Measurements from ENCODE around the gene IGHMBP2.

DNA sequence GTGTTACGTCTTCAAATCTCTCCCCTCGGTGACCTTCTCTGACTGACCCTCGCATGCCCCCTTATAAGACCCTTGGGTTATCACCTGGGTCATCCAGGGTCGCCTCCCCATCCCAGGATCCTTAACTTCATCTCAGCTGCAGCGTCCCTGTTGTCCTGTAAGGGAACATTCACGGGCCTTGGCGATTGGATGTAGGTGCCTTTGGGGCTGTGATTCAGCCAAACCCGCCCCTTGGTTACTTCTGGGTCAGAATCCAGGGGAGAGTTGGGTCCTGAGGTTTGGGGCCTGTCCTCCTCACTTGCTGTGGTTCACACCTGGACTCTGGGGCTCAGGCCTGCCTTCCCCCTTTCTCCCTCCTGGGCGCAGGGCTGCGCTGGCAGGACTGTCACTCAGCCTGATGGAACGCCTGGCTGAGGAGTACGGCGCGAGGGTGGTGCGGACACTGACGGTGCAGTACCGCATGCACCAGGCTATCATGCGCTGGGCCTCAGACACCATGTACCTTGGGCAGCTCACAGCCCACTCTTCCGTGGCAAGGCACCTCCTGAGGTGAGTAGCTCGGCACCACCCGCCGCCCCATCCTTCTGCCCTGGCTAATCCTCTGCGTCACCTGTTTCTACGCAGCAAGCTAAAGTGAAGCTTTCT is 29.4 kb downstream of the IGHMBP2 start:
- no peak for TF ChIP-seq POLR2A (IDR thresholded peaks at IDR 0.05)
- TF ChIP-seq, protein P1, sequence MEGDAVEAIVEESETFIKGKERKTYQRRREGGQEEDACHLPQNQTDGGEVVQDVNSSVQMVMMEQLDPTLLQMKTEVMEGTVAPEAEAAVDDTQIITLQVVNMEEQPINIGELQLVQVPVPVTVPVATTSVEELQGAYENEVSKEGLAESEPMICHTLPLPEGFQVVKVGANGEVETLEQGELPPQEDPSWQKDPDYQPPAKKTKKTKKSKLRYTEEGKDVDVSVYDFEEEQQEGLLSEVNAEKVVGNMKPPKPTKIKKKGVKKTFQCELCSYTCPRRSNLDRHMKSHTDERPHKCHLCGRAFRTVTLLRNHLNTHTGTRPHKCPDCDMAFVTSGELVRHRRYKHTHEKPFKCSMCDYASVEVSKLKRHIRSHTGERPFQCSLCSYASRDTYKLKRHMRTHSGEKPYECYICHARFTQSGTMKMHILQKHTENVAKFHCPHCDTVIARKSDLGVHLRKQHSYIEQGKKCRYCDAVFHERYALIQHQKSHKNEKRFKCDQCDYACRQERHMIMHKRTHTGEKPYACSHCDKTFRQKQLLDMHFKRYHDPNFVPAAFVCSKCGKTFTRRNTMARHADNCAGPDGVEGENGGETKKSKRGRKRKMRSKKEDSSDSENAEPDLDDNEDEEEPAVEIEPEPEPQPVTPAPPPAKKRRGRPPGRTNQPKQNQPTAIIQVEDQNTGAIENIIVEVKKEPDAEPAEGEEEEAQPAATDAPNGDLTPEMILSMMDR (IDR thresholded peaks at IDR 0.05) = no peak
